CD4-positive, alpha-beta T cell treated with Interleukin-15 for 4 hours (primary cell): ENCODE data around the gene NTF3.

Experiments used
- DNase-seq: peaks from one replicate; pipeline ENCODE4 v3.0.0-alpha.2; 2020; ENCODE audit warnings: low spot score

NTF3 gene

DNA sequence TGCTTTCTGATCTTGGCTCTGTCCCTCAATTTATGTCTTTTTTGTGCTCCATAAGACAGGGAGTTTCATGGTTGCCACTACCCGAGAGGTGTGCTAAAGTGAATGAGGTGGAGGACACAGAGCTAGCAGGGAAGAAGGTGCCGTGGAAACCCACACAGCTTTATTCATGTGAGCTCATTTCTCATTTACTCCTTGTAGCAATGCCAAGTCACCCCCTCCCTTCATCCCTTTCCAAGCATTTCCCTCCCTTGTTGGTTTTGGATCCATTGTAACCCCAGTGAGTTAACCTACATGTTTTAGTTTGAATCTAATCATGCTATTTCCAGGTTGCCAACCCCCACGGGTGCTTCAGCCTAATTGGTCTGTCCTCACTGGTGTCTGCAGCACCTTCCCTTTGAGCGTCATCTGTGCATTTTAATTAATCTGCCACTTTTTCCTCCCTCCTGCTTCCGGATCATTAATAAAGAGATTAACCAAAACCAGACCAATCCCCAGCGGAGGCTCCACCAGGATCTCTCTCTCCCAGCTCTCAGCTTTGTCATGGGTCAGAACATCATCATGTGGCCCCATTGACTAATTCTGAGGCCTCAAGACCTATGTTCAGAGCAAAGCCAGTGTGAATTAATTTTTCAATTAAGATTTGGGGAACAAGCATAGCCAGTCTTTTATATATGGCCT lies 56.2 kb downstream of the NTF3 start:
- no peak for DNase-seq

DNA sequence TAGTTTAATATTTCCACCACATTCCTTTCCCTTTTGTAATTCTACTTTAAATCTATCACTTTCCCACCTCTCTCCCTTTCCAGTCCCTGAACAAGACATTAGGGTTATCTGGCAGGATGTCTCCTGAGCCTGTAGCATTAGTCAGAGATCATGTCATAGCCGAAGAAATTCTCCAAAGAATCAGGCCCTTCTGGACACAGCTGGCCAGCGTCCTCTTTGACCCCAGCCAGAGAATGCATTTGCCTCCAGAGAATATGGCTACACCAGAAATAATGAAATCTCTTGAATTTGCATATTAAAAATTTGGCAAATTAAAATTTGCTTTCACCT lies 56.7 kb downstream of the NTF3 start:
- DNase-seq, result no peak

DNA sequence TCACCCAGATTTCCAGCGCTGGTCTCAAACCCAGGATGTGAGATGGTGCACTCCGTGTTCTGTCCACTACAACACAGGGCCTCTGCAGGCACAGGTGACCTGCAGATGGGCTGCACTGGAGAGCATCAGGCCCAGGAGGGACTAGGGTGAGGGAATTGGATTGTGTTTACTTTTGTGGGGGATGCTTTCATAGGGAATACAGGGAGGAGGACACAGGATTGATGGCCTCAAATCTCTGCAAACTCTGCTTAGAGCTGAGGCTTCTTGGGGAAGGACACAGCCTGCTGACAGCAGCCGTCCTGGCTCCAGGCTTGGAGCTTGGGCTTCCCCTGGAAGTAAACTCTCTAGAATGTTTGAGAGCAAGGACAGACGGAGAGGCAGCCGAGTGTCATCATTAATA lies 57.1 kb downstream of the NTF3 start:
- no peak for DNase-seq

DNA sequence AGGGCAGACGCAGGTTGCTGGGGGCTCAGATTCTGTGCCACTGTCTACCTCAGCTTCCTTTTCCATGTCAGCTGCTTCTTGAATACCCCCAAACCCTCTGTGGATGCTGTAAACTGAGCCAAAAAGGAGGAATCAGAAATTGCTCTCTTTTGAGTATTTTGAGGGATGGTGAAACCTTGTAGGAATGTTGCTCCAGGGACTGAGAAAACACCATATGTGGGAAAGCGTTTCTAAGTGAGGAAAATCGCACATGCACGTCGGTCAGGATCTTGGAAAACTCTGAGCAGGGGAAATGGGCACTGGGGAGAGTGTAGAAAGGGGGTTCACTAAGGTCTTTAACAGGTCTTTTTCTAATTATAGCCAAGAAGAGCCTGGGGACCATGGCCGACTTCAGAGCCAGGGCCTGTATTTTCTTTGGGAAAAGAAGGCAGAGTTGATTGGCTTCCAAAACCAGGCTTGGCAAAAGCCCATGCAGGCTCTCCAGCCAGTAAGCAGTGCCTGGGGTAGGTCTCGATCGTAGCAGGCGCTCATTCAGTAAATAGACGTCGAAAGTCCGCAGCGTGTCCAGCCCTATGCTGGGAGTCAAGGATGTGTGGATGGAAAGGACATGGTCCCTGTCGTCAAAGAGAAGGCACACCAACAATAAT lies 58.0 kb downstream of the NTF3 start:
- no peak for DNase-seq

DNA sequence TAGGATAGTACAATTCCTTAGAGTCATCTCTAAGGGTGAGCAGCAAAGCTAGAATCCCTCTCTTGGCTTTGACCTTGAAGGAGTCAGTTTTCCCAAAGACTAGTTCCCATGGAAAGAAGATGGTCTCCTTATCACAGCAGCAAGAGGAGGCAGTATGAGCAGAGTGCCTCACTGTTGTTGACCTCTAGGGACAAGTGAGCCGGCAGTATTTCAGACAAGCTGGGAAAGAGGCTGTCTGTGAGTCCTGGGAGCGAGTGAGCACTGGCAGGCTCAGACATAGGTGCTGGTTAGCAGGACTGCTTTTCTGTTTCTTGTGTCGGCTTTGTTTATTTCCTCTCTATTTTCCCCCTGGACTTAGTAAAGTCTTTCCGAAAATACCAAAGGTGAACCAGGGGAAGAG lies 60.7 kb downstream of the NTF3 start:
- DNase-seq, result no peak

DNA sequence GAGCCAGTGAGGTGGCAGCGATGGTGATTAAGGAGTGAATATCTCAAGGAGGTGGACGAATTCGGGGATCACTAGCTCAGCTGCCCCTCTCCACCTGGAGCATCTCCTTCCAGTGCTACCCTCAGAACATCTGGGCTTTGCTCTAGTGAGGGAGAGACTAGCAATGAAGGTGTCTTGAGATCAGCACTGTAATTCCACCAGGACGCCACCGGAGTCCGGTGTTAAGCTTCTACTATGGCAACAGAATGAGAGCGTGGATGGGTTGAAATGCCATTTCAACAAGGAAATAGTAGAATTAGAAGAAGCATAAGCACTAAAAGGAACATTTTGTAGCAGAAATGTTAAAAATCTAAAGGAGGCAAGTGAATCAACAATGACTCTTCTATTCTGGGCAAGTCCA lies 61.1 kb downstream of the NTF3 start:
- DNase-seq, result no peak

DNA sequence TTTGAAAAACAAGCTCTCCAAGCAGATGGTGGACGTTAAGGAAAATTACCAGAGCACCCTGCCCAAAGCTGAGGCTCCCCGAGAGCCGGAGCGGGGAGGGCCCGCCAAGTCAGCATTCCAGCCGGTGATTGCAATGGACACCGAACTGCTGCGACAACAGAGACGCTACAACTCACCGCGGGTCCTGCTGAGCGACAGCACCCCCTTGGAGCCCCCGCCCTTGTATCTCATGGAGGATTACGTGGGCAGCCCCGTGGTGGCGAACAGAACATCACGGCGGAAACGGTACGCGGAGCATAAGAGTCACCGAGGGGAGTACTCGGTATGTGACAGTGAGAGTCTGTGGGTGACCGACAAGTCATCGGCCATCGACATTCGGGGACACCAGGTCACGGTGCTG lies 62.4 kb downstream of the NTF3 start:
- no peak for DNase-seq

DNA sequence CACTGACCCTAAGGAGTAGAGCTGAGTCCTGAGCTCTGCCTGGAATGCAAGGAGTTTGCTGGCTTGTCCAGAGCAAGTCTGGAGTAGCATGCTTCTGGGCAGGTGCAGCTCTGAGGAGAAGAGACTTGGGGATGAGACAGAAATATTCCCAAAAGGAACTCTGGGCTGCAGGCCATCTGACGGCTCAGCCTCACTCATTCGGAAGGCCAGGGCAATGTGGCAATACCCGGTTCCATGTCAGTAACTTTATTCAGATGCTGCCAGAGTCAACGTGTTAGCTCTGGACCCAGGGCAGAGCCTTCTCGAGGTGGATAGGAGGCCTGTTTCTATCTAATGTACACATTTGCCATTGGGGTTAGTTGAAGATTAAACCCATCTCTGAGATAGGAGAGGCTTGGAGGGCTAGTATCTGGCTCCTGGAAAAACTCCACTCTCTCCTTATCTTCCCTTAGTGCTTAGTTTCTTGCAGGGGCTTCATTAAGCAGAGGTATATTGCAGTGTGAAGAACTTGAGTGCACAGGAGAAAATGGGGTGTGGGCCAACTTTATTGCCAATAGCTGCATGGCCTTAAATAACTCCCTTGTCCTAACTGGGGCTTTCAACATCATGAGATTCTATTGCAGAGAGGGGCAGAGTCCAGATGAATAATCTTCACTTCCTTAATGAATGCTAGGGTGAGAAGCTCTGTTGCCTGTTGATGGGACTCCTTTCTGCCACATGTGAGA lies 65.6 kb downstream of the NTF3 start:
- DNase-seq, result no peak

DNA sequence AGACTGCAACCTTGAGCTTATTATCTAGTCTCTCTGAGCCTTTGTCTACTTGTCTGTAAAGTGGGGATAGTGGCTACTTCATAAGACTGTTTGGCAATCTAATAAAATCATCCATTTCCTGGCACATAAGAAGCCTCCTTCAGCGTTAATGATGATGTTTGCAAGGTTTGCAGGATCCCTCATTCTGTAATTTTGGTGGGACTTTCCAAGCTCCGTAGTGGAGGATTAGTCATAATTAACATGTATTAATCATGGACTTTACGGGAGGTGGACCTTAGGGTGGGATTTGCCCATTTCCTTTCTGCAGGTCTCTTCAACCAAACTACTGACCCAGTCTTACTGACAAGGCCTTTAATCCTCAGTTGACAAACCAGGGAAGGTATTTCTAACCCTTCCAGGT lies 66.2 kb downstream of the NTF3 start:
- no peak for DNase-seq

DNA sequence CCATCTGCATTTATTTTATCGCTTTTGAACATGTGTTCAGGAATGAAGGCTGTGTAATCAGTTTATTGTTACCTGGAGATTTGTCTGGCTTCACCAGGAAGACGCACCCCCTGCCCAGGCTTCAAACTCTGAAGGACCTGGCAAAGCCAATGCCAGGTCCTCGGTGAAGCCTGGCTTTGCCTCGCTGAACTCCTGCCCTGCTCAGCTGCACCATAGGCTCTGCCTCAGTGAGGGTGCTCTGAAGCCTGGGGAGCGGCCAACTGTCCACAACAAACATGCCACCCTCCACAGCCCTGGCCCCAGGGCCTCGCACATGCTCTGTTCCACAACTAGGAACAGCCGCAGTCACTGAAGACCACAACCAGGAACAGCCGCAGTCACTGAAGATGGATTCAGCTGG lies 66.9 kb downstream of the NTF3 start:
- DNase-seq, result no peak

DNA sequence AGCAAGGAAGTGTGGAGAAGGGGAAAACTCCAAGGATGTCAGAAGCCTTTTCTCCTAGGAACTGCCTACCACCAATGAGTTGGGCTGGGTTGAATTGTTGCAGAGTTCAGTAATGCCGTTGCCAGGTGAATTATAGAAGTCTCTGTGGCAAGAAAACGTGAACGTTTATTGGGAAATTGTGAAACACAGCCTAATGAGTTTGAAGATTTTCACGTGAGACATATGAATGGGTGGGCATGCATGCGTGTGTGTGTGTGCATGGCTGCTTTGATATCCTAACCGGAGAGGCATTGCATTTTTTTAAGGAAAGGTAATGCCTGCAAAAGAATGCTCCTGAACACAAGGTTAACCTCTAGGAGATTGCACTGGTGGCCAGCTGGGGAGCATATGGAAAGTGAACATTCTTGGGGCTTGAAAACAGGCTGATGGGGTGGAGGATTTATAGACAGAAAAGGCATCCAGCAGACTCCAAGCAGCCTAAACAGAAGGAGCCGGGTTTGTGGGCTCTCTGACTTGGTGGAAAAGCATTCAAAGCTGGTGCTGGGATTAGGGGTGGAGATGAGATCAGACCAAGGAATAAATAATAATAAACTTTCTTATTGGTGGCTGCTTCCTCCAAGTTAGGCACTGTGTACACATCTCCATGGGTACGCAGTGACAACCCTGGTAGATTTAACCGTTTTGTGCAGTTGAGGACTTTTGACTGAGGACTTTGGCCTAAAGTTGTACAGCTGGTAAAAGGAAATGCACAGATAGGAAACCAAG lies 67.8 kb downstream of the NTF3 start:
- DNase-seq, result no peak

DNA sequence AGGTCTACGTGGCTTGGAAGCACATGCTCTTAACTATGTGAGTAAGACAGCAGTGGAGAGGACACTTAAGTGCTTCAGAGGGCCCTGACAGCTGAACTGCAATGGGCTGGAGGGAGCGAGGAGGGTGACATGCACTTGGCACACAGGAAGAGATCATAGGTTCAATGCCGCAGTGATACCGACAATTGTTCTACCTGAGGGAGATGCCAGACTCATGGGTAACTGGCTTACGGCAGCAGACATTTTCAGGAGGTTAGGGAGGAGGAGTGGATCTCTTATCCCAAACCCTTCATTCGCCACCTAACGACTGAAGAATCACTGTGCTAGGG lies 68.4 kb downstream of the NTF3 start:
- no peak for DNase-seq

DNA sequence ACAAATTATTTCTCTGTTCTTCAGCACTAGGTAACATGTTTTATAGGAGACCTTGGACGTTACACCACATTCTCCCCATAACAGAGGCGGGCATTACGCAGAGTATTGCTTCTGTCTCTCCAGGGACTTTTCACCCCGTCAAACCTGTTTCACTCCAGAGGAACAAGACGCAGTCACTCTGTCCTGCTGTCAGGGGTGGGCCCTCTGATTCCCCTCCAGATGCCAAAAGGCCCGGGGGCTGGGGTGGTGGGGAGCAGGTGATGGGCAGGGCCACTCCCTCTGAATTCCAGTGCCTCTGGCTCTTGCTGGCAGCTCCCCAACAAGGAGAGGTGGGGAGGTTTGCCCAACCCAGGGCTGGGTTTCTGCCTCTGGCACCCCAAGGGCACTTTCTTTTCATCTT lies 71.9 kb downstream of the NTF3 start:
- no peak for DNase-seq

DNA sequence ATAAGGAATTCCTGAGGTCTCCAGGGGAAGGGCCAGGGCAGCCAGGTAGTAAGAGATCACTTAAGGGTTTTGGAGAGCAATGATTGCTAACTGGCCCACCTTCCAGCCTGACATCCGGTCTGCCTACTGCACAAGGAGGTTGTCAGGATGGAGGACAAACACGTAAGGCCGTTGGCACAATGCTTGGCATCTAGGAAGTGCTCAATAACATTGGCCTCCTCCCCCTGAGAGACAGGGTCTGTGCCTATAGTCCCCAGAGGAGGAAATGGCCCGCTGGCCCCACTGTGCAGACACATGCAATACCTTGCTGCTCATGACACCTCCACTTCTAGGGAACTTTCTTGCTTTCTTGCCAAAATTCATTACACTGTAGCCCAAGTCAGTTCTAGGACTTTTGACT lies 73.2 kb downstream of the NTF3 start:
- no peak for DNase-seq

DNA sequence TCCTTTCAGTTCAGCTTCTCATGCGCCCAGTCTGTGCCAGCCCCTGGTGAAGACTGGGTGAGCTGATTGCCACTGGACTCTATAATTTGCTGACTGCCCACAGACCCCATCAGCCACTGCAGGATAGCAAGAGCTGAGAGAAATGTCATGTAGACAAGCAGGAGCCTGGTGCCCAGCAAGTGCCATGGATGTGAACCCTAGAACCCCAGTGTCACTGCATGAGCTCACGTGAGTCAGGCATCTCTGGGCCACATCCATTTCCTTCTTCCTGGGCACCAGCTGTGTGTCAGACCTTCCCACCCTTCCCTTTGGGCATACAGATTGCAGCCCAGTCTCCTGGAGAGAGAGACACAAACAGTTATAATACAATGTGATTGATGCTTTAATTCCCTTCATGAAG lies 73.8 kb downstream of the NTF3 start:
- no peak for DNase-seq

DNA sequence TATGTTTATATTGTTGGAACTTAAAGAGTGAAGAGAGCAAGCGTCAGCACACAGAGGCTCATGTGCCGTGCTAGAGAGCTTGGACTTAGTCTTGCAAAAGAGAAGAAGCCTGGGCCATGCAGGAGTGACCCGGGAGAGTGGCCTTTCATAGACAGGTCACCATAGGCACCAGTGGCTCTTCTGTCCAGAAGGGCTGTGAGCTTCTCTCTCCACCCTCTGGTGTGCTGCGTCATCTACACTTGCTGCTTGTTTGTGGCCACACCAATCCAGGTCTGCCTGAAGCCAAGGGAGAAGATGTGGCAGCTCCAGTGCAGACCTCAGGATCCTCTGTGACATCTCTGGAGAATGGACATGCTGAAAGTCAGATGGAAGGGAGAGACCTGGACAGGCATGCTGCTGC lies 74.4 kb downstream of the NTF3 start:
- DNase-seq, result no peak

DNA sequence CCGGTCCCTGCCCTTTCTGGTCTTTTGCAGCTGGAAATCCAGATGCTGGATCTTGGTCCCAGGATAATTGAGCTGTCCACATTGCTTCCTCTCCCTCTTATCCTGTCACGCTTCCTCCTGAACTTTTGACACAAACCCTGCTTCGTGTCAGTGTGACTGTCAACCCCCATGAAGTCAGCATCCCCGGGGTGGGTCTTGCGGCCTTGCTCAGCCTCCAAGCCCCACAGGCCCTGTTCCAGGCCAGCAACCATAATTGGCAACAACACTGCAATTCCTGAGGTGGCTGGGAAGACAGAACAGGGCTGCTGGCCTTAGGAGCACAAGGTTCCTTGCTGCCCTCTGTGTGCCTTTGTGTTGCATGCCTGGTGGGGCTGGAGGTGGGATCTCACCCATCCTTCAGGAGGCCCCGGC lies 74.9 kb downstream of the NTF3 start:
- DNase-seq, result no peak

DNA sequence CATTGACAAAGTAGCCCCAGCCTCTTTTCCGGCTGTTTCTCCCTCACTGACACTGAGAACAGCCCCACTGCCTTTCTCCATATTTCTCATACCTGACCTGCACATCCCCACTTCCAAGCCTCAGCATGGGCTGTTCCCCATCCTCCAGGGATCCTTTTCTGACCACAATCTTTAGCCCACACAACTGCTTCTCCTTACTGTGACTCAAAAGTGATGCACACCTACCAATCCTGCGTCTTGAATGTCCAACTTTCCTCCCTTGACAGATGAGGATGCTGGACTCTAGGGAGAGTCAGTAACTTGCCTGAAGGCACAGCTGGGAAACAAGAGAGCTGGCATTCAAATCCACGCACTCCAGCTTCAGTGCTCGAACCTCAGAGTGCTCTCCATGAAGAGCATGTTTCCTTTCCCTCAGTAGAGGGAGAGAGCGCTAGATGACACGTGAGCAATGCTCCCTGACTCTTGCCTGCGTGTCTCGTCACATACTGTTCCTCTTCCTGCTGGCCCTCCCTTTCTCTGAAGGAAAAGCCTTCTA lies 75.6 kb downstream of the NTF3 start:
- no peak for DNase-seq

DNA sequence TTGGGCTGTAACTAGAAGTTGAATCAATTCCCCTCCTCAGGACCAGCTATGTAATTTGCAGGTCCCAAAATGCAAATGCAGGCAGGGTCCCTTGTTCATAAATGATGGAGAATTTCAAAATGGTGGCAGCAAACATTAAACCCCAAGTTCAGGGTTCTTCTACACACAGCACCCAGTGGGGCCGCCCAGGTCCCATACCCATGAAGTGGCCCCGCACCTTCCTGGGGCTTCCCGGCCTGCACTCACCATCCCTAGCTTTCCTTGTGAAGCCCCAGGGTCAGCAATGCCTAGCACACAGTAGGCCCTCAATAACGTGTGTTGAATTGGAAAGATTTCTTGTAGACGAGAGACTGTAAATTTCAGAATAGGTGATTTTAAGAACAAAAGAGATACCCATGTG lies 76.0 kb downstream of the NTF3 start:
- no peak for DNase-seq

DNA sequence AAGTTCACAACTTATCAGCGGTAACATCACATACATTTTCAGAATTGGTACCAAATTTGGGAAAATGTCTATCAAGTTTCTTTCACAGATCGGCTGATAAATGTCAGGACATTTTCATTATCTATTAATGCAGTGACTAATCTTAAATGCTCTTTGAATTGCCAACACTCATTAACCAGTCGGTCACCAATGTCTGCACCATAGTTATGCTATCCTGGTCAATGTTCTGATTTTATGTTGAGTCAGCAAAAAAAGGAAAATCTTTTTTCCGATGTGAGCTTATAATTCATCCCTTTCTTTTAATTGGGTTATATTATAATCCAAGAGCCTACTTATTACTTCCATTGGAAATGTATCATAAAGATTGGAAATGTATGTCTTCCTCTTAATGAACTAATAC lies 77.2 kb downstream of the NTF3 start:
- no peak for DNase-seq

DNA sequence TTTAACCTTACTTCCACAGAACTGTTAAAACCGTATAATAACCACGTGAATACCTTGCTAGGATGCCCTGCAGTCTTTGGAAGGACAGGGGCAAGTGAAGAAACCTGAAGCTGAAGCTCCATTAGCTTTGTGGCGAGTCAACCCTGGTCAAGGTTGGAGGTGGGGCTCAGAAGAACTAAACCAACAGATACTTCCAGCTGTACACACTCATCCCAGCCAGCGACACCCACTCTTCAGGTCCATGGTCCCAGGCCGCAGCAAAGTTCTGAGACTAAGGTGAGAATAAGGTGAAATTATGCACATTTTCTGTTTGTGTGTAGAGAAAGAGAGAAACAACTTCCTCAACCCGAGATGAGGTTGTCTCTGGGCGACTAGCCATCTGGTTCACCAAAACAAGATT lies 77.6 kb downstream of the NTF3 start:
- DNase-seq, result no peak

DNA sequence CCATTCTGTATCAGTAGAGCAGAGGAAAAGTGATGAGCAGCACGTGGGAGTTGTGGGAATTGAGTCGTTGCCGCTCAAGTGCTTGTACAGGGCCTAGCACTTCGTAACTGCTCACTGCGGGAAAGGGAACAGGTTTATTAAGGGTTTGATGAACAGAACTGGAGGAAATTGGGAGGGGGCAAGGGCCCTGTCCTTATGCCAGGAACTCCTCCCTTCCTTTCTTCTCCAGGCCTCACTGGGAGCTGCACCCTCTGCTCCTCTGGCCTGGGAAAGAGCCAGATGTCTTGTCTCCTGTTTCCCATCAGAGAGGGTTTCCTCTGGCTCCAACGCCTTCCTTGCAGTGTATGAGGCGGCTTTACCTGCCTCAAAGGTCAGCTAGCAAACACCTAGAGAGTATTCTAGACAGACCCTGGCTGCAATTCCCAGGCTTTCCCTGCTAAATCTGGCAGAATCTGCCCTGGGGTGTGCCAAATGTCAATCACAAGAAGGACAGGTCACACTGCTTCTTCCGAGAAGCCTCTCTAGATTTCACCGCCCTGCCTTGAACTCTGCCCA lies 78.4 kb downstream of the NTF3 start:
- no peak for DNase-seq

DNA sequence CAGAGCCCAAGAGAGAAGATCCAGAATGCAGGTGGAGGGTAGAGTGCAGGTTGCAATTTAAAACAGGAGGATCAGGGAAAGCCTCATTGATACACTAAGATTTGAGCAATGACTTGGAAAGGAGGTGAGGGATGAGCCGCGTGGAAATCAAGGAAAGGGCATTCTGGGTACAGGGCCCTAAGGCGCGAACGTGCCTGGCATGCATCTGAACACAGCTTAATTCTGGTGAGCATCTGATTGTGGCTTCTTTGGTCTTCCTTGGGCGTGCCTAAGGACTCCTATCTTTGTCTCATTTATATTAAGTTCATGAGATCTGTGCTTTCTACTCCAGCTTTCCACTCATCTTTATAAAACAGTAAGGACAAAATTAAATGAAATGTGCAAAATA lies 79.3 kb downstream of the NTF3 start:
- DNase-seq, result no peak
